IMR-90 (cell line): Measurements from ENCODE around the gene TRA2B. TPM values are rescaled to one million over a fixed set of nuclear protein-coding genes. Genes with fewer than 3 reads are reported as not detected.

Experiments used
- ATAC-seq: fragments of 200-7000 bp; cut with Tn5 transposase; 2 replicates; pipeline ENCODE4 v1.9.1; 2020; ENCODE audit warnings: low read depth, mild to moderate bottlenecking, moderate library complexity
- BruUV-seq: library from RNA; stranded (reverse); fragments of 400-500 nt; replicated peaks from 2 replicates; lab custom pipeline; 2021; lab: Mats Ljungman, UMichigan
- CTCF ChIA-PET: fragments of 300-600 bp; formaldehyde crosslinking; extraction: SDS; loops from one replicate; lab custom pipeline; 2021; ENCODE audit warnings: antibody characterized with exemption; lab: Yijun Ruan, JAX
- POLR2A ChIA-PET: fragments of 300-600 bp; sonication (Branson Sonifier 250); formaldehyde crosslinking; loops from one replicate; lab custom pipeline; 2022; ENCODE audit warnings: antibody characterized with exemption; ENCODE audit not compliant: unreplicated experiment; lab: Charles Lee
- DNase-seq: peaks from one replicate; pipeline ENCODE4 v3.0.0; 2013
- H2AFZ ChIP-seq: replicated peaks from 2 replicates; pipeline ENCODE3; 2013; ENCODE audit warnings: low read length, mild to moderate bottlenecking; ENCODE audit not compliant: poor library complexity
- H2AK5ac ChIP-seq: 2 replicates; pipeline ENCODE4 v1.6.1; 2013; ENCODE audit warnings: low read depth, low read length, inconsistent platforms
- H2AK9ac ChIP-seq: replicated peaks from 2 replicates; pipeline ENCODE3; 2013; ENCODE audit warnings: mild to moderate bottlenecking, low read depth, low read length, moderate library complexity; ENCODE audit not compliant: poor library complexity
- H2BK120ac ChIP-seq: 2 replicates; pipeline ENCODE4 v1.6.1; 2013; ENCODE audit warnings: low read depth, low read length, inconsistent platforms
- H2BK15ac ChIP-seq: 3 replicates; pipeline ENCODE4 v1.6.1; 2013; ENCODE audit warnings: low read depth, low read length, inconsistent platforms
- H2BK20ac ChIP-seq: 2 replicates; pipeline ENCODE4 v1.6.1; 2013; ENCODE audit warnings: low read depth, mild to moderate bottlenecking, inconsistent platforms, low read length, moderate library complexity
- H2BK5ac ChIP-seq: 2 replicates; pipeline ENCODE4 v1.6.1; 2013; ENCODE audit warnings: mild to moderate bottlenecking, low read depth, low read length, inconsistent platforms; ENCODE audit not compliant: poor library complexity, severe bottlenecking
- H3K14ac ChIP-seq: replicated peaks from 2 replicates; pipeline ENCODE4 v1.6.1; 2013; ENCODE audit warnings: low read depth, low read length, inconsistent platforms
- H3K18ac ChIP-seq: 2 replicates; pipeline ENCODE4 v1.6.1; 2013; ENCODE audit warnings: low read depth, low read length, control low read depth
- H3K23ac ChIP-seq: 2 replicates; pipeline ENCODE4 v1.6.1; 2013; ENCODE audit warnings: low read depth, low read length, inconsistent platforms
- H3K27ac ChIP-seq: 2 replicates; pipeline ENCODE4 v1.5.1; 2013; ENCODE audit warnings: mild to moderate bottlenecking, control low read depth, low read length; ENCODE audit not compliant: insufficient read depth
- H3K27me3 ChIP-seq: 2 replicates; pipeline ENCODE4 v1.6.1; 2013; ENCODE audit warnings: low read length; ENCODE audit not compliant: control insufficient read depth, insufficient read depth
- H3K36me3 ChIP-seq: 2 replicates; pipeline ENCODE4 v1.6.1; 2013; ENCODE audit warnings: low read length, mixed read lengths; ENCODE audit not compliant: control insufficient read depth, insufficient read depth
- H3K4ac ChIP-seq: 2 replicates; pipeline ENCODE4 v1.6.1; 2013; ENCODE audit warnings: low read depth, low read length, inconsistent platforms
- H3K4me1 ChIP-seq: 2 replicates; pipeline ENCODE4 v1.6.1; 2013; ENCODE audit warnings: low read length, mixed read lengths; ENCODE audit not compliant: control insufficient read depth, insufficient read depth
- H3K4me2 ChIP-seq: 2 replicates; pipeline ENCODE4 v1.6.1; 2013; ENCODE audit warnings: low read depth, mild to moderate bottlenecking, control low read depth, low read length, moderate library complexity
- H3K4me3 ChIP-seq: 2 replicates; pipeline ENCODE4 v1.5.1; 2013; ENCODE audit warnings: low read depth, mild to moderate bottlenecking, control low read depth, low read length, moderate library complexity; ENCODE audit not compliant: insufficient read depth
- H3K56ac ChIP-seq: 2 replicates; pipeline ENCODE4 v1.6.1; 2013; ENCODE audit warnings: low read length, inconsistent platforms; ENCODE audit not compliant: insufficient read depth; ENCODE audit errors: extremely low read depth
- H3K79me1 ChIP-seq, 2 experiments: 2 replicates each; pipeline ENCODE4 v1.6.1; 2013; ENCODE audit warnings: low read length in 2 of 2, inconsistent platforms in 1 of 2, low read depth in 1 of 2
- H3K9ac ChIP-seq: 2 replicates; pipeline ENCODE4 v1.6.1; 2013; ENCODE audit warnings: low read depth, low read length, control low read depth
- H3K9me1 ChIP-seq: 2 replicates; pipeline ENCODE4 v1.6.1; 2013; ENCODE audit warnings: low read length, inconsistent platforms; ENCODE audit not compliant: insufficient read depth
- H3K9me3 ChIP-seq: 2 replicates; pipeline ENCODE4 v1.6.1; 2013; ENCODE audit warnings: low read length; ENCODE audit not compliant: control insufficient read depth, insufficient read depth
- H4K20me1 ChIP-seq: 2 replicates; pipeline ENCODE4 v1.6.1; 2013; ENCODE audit warnings: low read length, inconsistent platforms; ENCODE audit not compliant: insufficient read depth
- H4K5ac ChIP-seq: 2 replicates; pipeline ENCODE4 v1.6.1; 2013; ENCODE audit warnings: mild to moderate bottlenecking, low read depth, low read length, control low read depth
- H4K8ac ChIP-seq, 2 experiments: 2 replicates each; pipeline ENCODE4 v1.6.1; 2013; ENCODE audit warnings: low read depth in 2 of 2, low read length in 2 of 2, control low read depth in 1 of 2, inconsistent platforms in 1 of 2
- H4K91ac ChIP-seq: 2 replicates; pipeline ENCODE4 v1.6.1; 2013; ENCODE audit warnings: low read depth, low read length, inconsistent platforms; ENCODE audit not compliant: insufficient read depth
- MXI1 ChIP-seq: IDR thresholded peaks from 2 replicates; pipeline ENCODE4 v1.6.1; 2012; ENCODE audit warnings: low read depth, mild to moderate bottlenecking, low read length, moderate library complexity, borderline replicate concordance
- NFE2L2 ChIP-seq: fragments of 150-350 bp; IDR thresholded peaks from 2 replicates; pipeline ENCODE4 v1.6.1; 2016; ENCODE audit warnings: low read depth, mild to moderate bottlenecking, low read length
- RAD21 ChIP-seq: IDR thresholded peaks from 2 replicates; pipeline ENCODE4 v1.6.1; 2012; ENCODE audit warnings: low read length, improper control_type of control experiment
- WGBS, 2 experiments: methylation state at CpG; one replicate each; pipeline versions ENCODE4 v1.1.5 to v1.1.7; 2013; ENCODE audit warnings: missing lambda C conversion rate in 2 of 2; ENCODE audit not compliant: insufficient read length in 1 of 2; ENCODE audit errors: extremely low coverage in 2 of 2; 5-methylcytosine and 5-hydroxymethylcytosine counted together
- dilution Hi-C: fragments of 300-500 bp; cut with HindIII; formaldehyde crosslinking; loops from one replicate; pipeline ENCODE4 v1.14.3; 2018; ENCODE audit warnings: low sequenced_read_pairs; ENCODE audit not compliant: unreplicated experiment
- in situ Hi-C: fragments of 300-500 bp; cut with MboI; formaldehyde crosslinking; loops from 3 replicates; pipeline ENCODE4 v1.14.3; 2019; ENCODE audit warnings: low sequenced_read_pairs, inconsistent platforms, mixed read lengths
- intact Hi-C: fragments of 100-400 bp; cut with micrococcal nuclease; formaldehyde crosslinking; loops from 2 replicates; pipeline ENCODE4 v1.10.0; 2022
- polyA plus RNA-seq, 3 experiments: library from polyadenylated mRNA; depleted of rRNA; stranded (reverse); fragments of >200 nt; gene quantifications; 2 replicates each; pipeline ENCODE4 v1.2.3, GENCODE V29; 2012; ENCODE audit warnings: low replicate concordance in 1 of 3
- total RNA-seq: library from RNA; depleted of rRNA; stranded (reverse); fragments of >200 nt; gene quantifications from 2 replicates; pipeline ENCODE4 v1.2.3, GENCODE V29; 2012
- TF ChIP-seq, protein P1 (sequence below): fragments of 150-350 bp; IDR thresholded peaks from 2 replicates; pipeline ENCODE4 v1.6.1; 2017; ENCODE audit warnings: mild to moderate bottlenecking, antibody characterized with exemption, low read length, low read depth

Gene TRA2B
- total and polyA plus RNA-seq, 2 of the 4 experiments (the other 2 are of a cell fraction): 127 to 208 TPM

DNA sequence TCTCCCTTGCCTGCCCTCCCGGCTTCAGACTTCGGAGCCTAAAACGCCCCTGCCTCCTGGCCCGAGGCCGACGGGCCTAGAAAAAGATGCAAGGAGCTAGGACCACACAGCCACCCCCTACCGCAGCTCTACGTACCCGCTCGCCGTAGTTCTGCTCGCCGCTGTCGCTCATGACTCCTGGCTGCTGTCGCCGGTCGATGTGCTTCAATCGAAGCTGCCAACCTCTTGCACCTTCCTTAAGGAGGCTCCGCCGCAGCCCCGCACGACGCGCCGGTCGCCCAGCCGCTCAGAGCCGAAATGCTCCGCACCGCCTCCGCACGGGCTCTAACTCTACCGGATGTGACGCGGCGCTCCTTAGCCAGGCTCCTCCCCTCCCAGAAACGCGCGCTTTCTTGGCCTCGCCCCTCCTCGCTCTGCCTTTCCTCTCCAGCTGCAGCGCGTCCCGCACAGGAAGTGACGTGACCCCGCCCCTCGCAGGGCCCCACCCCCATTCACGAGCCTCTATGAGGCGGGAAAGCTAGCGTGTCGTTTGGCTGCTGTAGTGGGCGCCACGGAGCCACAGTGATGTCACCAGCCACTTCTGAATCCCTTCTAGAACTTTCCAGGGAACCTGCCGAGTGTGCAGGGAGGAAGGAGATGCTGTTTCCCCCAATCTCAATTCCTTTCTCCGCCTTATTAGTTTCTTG, at the start of gene TRA2B (continued):
- TF ChIP-seq MXI1: no peak
- TF ChIP-seq NFE2L2: no peak
- TF ChIP-seq, protein P1, sequence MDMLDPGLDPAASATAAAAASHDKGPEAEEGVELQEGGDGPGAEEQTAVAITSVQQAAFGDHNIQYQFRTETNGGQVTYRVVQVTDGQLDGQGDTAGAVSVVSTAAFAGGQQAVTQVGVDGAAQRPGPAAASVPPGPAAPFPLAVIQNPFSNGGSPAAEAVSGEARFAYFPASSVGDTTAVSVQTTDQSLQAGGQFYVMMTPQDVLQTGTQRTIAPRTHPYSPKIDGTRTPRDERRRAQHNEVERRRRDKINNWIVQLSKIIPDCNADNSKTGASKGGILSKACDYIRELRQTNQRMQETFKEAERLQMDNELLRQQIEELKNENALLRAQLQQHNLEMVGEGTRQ: no peak

DNA sequence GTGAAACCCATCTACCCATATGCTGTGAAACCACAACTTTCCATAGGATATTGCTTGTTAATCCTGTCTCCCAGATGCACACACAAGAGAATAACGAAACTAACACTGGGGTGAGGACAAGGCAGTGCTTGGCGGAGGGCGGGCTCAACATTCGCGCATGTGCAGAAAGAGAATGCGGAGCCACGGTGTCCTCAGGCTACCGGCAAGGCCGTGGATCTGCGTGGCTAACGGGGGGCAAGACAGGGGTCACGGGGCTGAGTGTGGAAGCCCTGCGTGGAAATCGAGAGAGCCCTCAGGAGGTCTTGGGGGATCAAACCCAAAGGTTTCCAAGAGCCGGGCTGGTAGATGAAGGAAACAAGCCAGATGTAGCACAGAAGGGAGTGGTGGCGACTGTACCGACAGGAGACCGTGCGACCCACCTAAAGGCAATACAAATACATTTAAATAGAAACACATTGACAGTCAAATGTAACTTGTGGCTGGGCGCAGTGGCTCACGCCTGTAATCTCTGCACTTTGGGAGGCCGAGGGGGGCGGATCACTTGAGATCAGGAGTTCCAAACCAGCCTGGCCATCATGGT, 48.5 kb upstream of the TRA2B start:
- Histone ChIP-seq H3K4me1 (no peaks in the 10 kb centered on the region), H3K79me1 (no peaks in the 10 kb centered on the region), H3K18ac (no peak overlapping the region), H3K14ac (no peak overlapping the region), H3K4me3 (no peak overlapping the region), H3K36me3 (no peaks in the 10 kb centered on the region), H2AFZ (no peak overlapping the region), H3K4ac (no peak overlapping the region), H2BK120ac (no peak overlapping the region), H3K27me3 (no peaks in the 10 kb centered on the region; the same call in none of the 2 replicates), H2BK20ac (no peak overlapping the region), H3K23ac (no peak overlapping the region), H2BK5ac (no peak overlapping the region), H4K91ac (no peak overlapping the region), H2AK9ac (peak overlapping the region; percentile 50), H4K5ac (no peak overlapping the region), H3K27ac (no peak overlapping the region), H3K4me2 (no peak overlapping the region), H3K9me1 (no peaks in the 10 kb centered on the region), H4K8ac (no peak overlapping the region), H2BK15ac (no peak overlapping the region), H3K56ac (no peak overlapping the region), H2AK5ac (no peak overlapping the region), H4K20me1 (no peaks in the 10 kb centered on the region), H3K9me3 (no peaks in the 10 kb centered on the region), H3K9ac (no peak overlapping the region)
- ATAC-seq (no peak), DNase-seq (no peak)
- dilution Hi-C loops: no loop called here
- CTCF ChIA-PET: no interaction called here
- TF ChIP-seq RAD21: no peak
- POLR2A ChIA-PET: no interaction called here
- no TSS peak for BruUV-seq
- WGBS, 2 experiments: 94% methylated on average over 13 of the region's 23 CpGs; no CpG with 5 or more reads in 1 of the 2 experiments
- in situ Hi-C loops: loop anchor here (25.0 kb wide), 1 partner anchor 826 kb away; the partner anchor contains the start of gene RFC4
- intact Hi-C loops: loop anchor here (5.0 kb wide), 1 partner anchor 71 kb away; no protein-coding TSS in a partner anchor
